ENCODE measurements around the gene TFPI2.
"Not testable (repeated sequence)": the region's sequence is repeated elsewhere in the genome, so short reads cannot be mapped to it uniquely, and the experiment has no call there.

Gene TFPI2

GRCh38 chr7:93920496-93921182, 30.1 kb upstream of the TFPI2 start:
- TF ChIP-seq CTCF (IDR thresholded peaks at IDR 0.05; ENCODE audit: low read depth, low read length, missing control alignments): no peak
- H3K4me3 ChIP-seq (ENCODE audit: low read depth, low read length): no peak overlapping the region
- no peak for DNase-seq (ENCODE audit: low read depth)
- in situ Hi-C loops (cut with HindIII; ENCODE audit: low sequenced_read_pairs): loop anchor here (5.0 kb wide), 1 partner anchor 82 kb away; the partner anchor contains the start of gene BET1

DNA sequence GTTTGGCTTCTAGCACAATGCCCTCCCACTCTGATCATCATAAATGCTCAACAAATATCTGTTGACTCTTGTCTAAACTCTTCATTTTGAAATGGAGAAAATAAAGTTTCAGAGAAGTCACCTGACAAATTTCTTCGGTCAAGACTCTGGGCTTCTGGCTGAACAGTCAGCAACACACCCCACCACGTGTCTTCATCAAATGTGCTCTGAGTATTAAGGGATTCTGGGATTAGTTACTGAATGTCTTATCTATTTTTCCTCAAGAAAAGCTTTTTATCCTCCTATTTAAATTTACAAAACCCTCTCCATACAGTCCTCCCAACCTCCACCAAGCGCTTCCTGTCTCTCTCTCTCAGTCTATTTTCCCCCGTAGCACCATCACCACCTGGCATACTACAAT, 25.8 kb upstream of the TFPI2 start:
- DNase-seq (ENCODE audit: low read depth); H3K4me3 ChIP-seq (ENCODE audit: low read depth, low read length); in situ Hi-C loops (cut with HindIII; ENCODE audit: low sequenced_read_pairs): not testable (repeated sequence)

DNA sequence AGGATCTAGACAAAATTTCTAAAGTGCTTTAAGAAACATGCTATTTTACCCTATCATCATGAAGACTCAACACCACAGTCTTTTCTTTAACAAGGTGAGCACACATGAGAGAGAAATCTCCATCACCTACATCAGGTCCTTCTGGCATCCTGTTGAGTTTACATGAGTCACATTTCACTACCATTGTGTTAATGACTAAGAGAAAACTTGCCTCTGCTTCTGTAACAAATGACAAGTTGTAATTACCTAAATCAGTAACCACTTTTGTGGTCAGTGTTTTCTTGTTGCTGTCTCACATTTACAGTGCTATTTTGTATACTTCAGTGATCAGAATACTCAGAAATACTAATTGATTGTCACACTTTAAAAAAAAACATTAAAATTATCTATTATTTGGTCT, 25.3 kb upstream of the TFPI2 start:
- in situ Hi-C loops (cut with HindIII; ENCODE audit: low sequenced_read_pairs); DNase-seq (ENCODE audit: low read depth); H3K4me3 ChIP-seq (ENCODE audit: low read depth, low read length): not testable (repeated sequence)

DNA sequence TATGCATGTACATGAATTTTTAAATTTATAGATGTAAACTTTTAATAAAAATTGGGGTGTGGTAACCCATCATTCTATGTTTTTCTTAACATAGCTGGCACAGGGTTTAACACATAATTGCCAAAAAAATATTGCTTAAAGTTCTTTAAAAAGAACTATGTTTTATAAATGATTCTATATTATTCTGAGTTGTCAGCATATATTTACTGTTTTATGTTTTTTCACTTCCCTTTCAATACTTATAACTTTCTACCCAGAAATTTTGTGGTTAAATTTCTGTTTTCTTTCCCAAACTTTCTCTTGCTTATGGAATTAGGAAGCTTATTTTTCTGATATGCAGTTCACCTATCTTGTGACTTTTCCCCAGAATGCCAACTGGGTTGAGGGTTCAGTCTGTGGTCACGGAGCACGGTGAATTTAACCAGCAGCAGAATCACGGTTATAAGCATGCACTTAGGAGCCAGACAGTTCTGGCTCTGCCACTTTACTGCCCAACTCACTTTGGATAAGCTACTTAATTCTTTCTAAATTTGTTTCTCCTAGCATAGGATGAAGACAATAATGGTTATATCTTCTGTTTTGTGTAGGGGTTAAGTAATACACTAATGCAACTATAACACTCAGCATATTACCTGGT, 24.8 kb upstream of the TFPI2 start:
- H3K4me3 ChIP-seq (ENCODE audit: low read depth, low read length); DNase-seq (ENCODE audit: low read depth); in situ Hi-C loops (cut with HindIII; ENCODE audit: low sequenced_read_pairs): not testable (repeated sequence)

DNA sequence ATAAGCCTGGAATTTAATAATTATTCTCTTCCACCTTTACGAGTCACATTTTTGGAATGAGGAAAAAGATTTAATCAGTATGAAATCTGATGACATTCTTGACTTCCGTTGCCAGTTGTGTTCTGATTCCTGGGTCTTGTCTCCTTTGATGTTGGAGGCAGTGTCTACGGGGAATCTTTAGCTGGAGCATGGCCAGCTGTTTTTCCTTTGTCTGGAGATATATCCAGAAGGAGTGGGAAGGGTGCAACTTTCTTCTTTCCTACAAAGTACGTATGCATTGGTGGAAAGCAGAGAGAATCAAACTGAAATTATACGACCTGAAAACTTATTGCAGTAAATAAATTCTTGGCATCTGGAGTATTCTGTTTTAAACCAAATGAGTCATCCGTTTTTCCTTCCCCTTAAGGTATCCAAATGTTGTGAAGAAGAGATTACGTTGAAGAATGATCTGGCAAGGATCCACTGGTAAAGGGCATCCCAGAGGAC, 24.1 kb upstream of the TFPI2 start:
- in situ Hi-C loops (cut with HindIII; ENCODE audit: low sequenced_read_pairs): no loop called here
- DNase-seq (ENCODE audit: low read depth): no peak
- no peak for TF ChIP-seq CTCF (IDR thresholded peaks at IDR 0.05; ENCODE audit: low read depth, low read length, missing control alignments)
- no peak overlapping the region for H3K4me3 ChIP-seq (ENCODE audit: low read depth, low read length)

- H3K4me3 ChIP-seq (ENCODE audit: low read depth, low read length): no peak overlapping the region
- no peak for DNase-seq (ENCODE audit: low read depth)
- in situ Hi-C loops (cut with HindIII; ENCODE audit: low sequenced_read_pairs): no loop called here
These were observed 22.6 kb upstream of the TFPI2 start for GRCh38 chr7:93913197-93913596.

GRCh38 chr7:93911661-93912060, 21.1 kb upstream of the TFPI2 start:
- H3K4me3 ChIP-seq (ENCODE audit: low read depth, low read length); DNase-seq (ENCODE audit: low read depth); in situ Hi-C loops (cut with HindIII; ENCODE audit: low sequenced_read_pairs): not testable (repeated sequence)

More at GRCh38 chr7:93913197-93913596, 22.6 kb upstream of the TFPI2 start:
- TF ChIP-seq CTCF (IDR thresholded peaks at IDR 0.05; ENCODE audit: low read depth, low read length, missing control alignments): no peak

DNA sequence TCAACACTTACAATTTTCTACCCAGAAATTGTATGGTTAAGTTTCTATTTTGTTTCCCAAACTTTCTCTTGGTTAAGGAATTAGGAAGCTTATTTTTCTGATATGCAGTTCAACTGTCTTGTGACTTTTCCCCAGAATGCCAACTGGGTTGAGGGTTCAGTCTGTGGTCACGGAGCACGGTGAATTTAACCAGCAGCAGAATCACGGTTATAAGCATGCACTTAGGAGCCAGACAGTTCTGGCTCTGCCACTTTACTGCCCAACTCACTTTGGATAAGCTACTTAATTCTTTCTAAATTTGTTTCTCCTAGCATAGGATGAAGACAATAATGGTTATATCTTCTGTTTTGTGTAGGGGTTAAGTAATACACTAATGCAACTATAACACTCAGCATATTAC, 20.7 kb upstream of the TFPI2 start:
- in situ Hi-C loops (cut with HindIII; ENCODE audit: low sequenced_read_pairs); DNase-seq (ENCODE audit: low read depth); H3K4me3 ChIP-seq (ENCODE audit: low read depth, low read length): not testable (repeated sequence)

DNA sequence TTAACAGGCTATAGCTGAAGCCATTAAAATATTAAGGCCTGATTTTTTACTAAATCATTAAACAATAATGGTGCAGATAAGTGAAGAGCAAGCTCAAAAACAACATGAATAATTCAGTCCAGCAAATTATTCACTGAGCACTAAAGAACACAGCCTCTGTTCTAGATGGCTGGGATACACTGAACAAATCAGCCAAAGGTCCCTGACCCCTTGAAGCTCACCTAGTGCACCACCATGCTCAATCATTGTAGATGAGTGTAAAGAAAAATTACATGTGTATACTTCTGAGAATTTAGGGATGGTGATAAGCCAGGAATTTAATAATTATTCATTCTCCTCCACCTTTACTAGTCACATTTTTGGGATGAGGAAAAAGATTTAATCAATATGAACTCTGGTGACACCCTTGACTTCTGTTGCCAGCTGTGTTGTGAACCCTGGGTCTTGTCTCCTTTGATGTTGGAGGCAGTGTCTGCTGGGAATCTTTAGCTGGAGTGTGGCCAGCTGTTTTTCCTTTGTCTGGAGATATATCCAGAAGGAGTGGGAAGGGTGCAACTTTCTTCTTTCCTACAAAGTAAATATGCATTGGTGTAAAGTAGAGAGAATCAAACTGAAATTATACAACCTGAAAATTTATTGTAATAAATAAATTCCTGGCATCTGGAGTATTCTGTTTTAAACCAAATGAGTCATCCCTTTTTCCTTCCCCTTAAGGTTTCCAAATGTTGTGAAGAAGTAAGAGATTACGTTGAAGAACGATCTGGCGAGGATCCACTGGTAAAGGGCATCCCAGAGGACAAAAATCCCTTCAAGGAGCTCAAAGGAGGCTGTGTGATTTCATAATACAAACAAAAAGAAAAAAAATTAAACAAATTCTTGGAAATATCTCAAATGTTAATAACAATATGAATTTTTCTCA, 19.8 kb upstream of the TFPI2 start:
- no peak for DNase-seq (ENCODE audit: low read depth)
- in situ Hi-C loops (cut with HindIII; ENCODE audit: low sequenced_read_pairs): no loop called here
- no peak overlapping the region for H3K4me3 ChIP-seq (ENCODE audit: low read depth, low read length)
- no peak for TF ChIP-seq CTCF (IDR thresholded peaks at IDR 0.05; ENCODE audit: low read depth, low read length, missing control alignments)
